ENCODE data around the gene CACNA2D4. TPM values are rescaled to one million over a fixed set of nuclear protein-coding genes. Genes with fewer than 3 reads are reported as not detected.

The CACNA2D4 gene
- total and polyA plus RNA-seq, 2 experiments from 2014 or later: 0.23 TPM; not detected in 1

DNA sequence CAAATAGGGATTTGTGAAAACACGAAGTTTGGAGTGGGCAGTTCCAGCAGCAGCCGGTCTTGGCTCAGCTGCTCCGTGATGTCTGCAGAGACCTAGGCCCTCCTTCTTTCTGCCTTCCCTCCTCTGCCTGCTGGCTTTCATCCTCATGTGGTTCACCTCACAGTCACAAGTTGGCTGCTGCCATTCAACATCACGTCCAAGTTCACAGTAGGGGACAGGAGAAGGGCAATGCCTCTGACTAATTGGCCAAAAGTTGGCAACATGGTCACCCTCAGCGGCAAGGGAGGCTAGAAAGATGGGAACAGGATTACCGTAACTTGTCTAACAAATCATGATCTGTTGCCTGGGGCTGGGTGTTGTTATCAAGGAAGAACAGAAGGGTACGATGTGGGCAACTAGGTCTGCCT lies 7.8 kb upstream of the CACNA2D4 start:
- 83 to 89% methylated on average over 7 of the region's 7 CpGs for WGBS, 2 experiments (ENCODE audit: low coverage in 1 of 2, low lambda C conversion rate in 2 of 2, missing lambda C conversion rate in 2 of 2)
- H3K4me3 ChIP-seq: no peak overlapping the region
- H3K9me3 ChIP-seq (ENCODE audit: low read depth): no peaks in the 10 kb centered on the region
- no peaks in the 10 kb centered on the region for H4K20me1 ChIP-seq (ENCODE audit: insufficient read depth)
- no peaks in the 10 kb centered on the region for H3F3A ChIP-seq (ENCODE audit: insufficient read depth)
- H3K9me2 ChIP-seq (ENCODE audit: insufficient read depth): no peaks in the 10 kb centered on the region
- in situ Hi-C loops (cut with MboI): no loop called here
- H2AFZ ChIP-seq: no peak overlapping the region
- H3K27ac ChIP-seq: no peak overlapping the region
- no peak overlapping the region for H3K9ac ChIP-seq
- TF ChIP-seq EZH2phosphoT487 (IDR thresholded peaks at IDR 0.05; ENCODE audit: insufficient read depth, low read depth): no peak
- TF ChIP-seq EZH2 (IDR thresholded peaks at IDR 0.05; ENCODE audit: insufficient read depth, poor library complexity, severe bottlenecking): no peak
- DNase-seq: no peak
- H3K79me2 ChIP-seq (ENCODE audit: insufficient read depth): no peaks in the 10 kb centered on the region
- no peak overlapping the region for H3K4me2 ChIP-seq (ENCODE audit: unreplicated experiment)
- peaks cover 42% of the 10 kb centered on the region for H3K27me3 ChIP-seq (replicated peaks; ENCODE audit: insufficient read depth)
- 0 out of 2 replicates have a peak, but pooled peaks cover 6% of the 10 kb centered on the region for H3K4me1 ChIP-seq (ENCODE audit: insufficient read depth)
- no peaks in the 10 kb centered on the region for H3K36me3 ChIP-seq (ENCODE audit: low read depth)

DNA sequence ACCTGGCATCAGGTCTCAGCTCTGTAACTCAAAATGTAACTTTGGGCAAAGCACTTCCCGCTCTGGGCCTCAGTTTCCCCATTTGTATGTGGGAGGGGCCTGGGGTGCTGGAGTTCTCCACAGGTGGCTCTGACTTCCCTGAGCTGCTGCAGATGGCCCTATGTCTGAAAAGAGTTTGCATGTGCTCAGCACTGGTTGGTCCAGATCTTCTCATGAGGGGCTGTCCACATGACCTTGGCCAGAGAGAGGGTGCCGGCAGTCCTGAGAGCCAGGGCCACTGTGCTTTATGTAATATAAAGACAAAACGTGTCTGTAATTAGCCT lies 7.2 kb upstream of the CACNA2D4 start:
- Histone ChIP-seq H3K27ac (no peak overlapping the region), H3K36me3 (ENCODE audit: low read depth) (no peaks in the 10 kb centered on the region), H3K9me3 (ENCODE audit: low read depth) (no peaks in the 10 kb centered on the region), H3K9ac (no peak overlapping the region), H2AFZ (no peak overlapping the region), H3K4me3 (no peak overlapping the region), H3K9me2 (ENCODE audit: insufficient read depth) (no peaks in the 10 kb centered on the region), H3K4me1 (ENCODE audit: insufficient read depth) (0 out of 2 replicates have a peak, but pooled peaks cover 6% of the 10 kb centered on the region), H4K20me1 (ENCODE audit: insufficient read depth) (no peaks in the 10 kb centered on the region), H3F3A (ENCODE audit: insufficient read depth) (no peaks in the 10 kb centered on the region), H3K79me2 (ENCODE audit: insufficient read depth) (no peaks in the 10 kb centered on the region), H3K4me2 (ENCODE audit: unreplicated experiment) (no peak overlapping the region), H3K27me3 (replicated peaks; ENCODE audit: insufficient read depth) (peaks cover 42% of the 10 kb centered on the region)
- no peak for TF ChIP-seq EZH2 (IDR thresholded peaks at IDR 0.05; ENCODE audit: insufficient read depth, poor library complexity, severe bottlenecking)
- no peak for TF ChIP-seq EZH2phosphoT487 (IDR thresholded peaks at IDR 0.05; ENCODE audit: insufficient read depth, low read depth)
- in situ Hi-C loops (cut with MboI): no loop called here
- WGBS, 2 experiments (ENCODE audit: low coverage in 1 of 2, low lambda C conversion rate in 2 of 2, missing lambda C conversion rate in 2 of 2): 53 to 65% methylated on average over 3 of the region's 3 CpGs
- DNase-seq: no peak

- Histone ChIP-seq H3K27me3 (replicated peaks; ENCODE audit: insufficient read depth) (peaks cover 42% of the 10 kb centered on the region), H3K4me3 (no peak overlapping the region), H4K20me1 (ENCODE audit: insufficient read depth) (no peaks in the 10 kb centered on the region), H3K4me1 (ENCODE audit: insufficient read depth) (0 out of 2 replicates have a peak, but pooled peaks cover 6% of the 10 kb centered on the region), H3K9me2 (ENCODE audit: insufficient read depth) (no peaks in the 10 kb centered on the region), H3K36me3 (ENCODE audit: low read depth) (no peaks in the 10 kb centered on the region), H3K4me2 (ENCODE audit: unreplicated experiment) (no peak overlapping the region), H3F3A (ENCODE audit: insufficient read depth) (no peaks in the 10 kb centered on the region), H3K27ac (no peak overlapping the region), H3K79me2 (ENCODE audit: insufficient read depth) (no peaks in the 10 kb centered on the region), H2AFZ (no peak overlapping the region), H3K9ac (no peak overlapping the region), H3K9me3 (ENCODE audit: low read depth) (no peaks in the 10 kb centered on the region)
- in situ Hi-C loops (cut with MboI): no loop called here
- no peak for TF ChIP-seq EZH2phosphoT487 (IDR thresholded peaks at IDR 0.05; ENCODE audit: insufficient read depth, low read depth)
- 49 to 60% methylated on average over 7 of the region's 7 CpGs for WGBS, 2 experiments (ENCODE audit: low coverage in 1 of 2, low lambda C conversion rate in 2 of 2, missing lambda C conversion rate in 2 of 2)
- no peak for DNase-seq
Observed at GRCh38 chr12:1924996-1925683, 6.7 kb upstream of the CACNA2D4 start.

DNA sequence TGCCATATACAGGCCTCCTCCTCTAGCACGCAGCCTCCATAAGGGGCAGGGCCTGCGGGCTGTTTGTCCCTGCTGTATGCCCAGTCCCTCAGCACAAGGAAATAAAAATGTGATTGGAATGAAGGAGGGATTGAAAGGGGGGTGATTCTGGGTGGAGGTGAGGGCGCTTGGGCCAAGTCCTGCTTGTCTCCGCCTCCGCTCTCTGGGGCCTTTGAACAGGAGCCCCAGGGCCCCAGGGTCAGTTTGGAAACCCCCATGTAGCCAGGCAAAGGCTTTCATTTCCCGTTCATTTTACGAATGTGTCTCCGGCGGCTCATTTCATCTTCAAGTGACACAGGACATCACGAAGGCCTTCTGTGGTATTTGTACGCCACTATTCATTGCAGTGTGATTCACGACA lies 4.5 kb upstream of the CACNA2D4 start:
- 81 to 83% methylated on average over 12 of the region's 12 CpGs for WGBS, 2 experiments (ENCODE audit: low coverage in 1 of 2, low lambda C conversion rate in 2 of 2, missing lambda C conversion rate in 2 of 2)
- Histone ChIP-seq H3K4me3 (no peak overlapping the region), H3K27me3 (replicated peaks; ENCODE audit: insufficient read depth) (peaks cover 31% of the 10 kb centered on the region), H3K4me1 (ENCODE audit: insufficient read depth) (0 out of 2 replicates have a peak, but pooled peaks cover 4% of the 10 kb centered on the region), H3K27ac (no peak overlapping the region), H4K20me1 (ENCODE audit: insufficient read depth) (no peaks in the 10 kb centered on the region), H2AFZ (no peak overlapping the region), H3F3A (ENCODE audit: insufficient read depth) (no peaks in the 10 kb centered on the region), H3K79me2 (ENCODE audit: insufficient read depth) (no peaks in the 10 kb centered on the region), H3K4me2 (ENCODE audit: unreplicated experiment) (no peak overlapping the region), H3K9me3 (ENCODE audit: low read depth) (no peaks in the 10 kb centered on the region), H3K9me2 (ENCODE audit: insufficient read depth) (no peaks in the 10 kb centered on the region), H3K9ac (no peak overlapping the region), H3K36me3 (ENCODE audit: low read depth) (no peaks in the 10 kb centered on the region)
- in situ Hi-C loops (cut with MboI): no loop called here
- TF ChIP-seq EZH2phosphoT487 (IDR thresholded peaks at IDR 0.05; ENCODE audit: insufficient read depth, low read depth): no peak
- TF ChIP-seq EZH2 (IDR thresholded peaks at IDR 0.05; ENCODE audit: insufficient read depth, poor library complexity, severe bottlenecking): no peak
- no peak for DNase-seq
